T-cell (primary cell): Measurements from ENCODE around the gene CCDC88B. TPM values are rescaled to one million over a fixed set of nuclear protein-coding genes. Genes with fewer than 3 reads are reported as not detected.
A peak's percentile ranks its signal among the peaks of the same experiment; 100 is the strongest.

ENCODE experiments used
- ATAC-seq, 4 experiments: fragments of 200-7000 bp in 3 of 4; fragments of 150-1000 bp in 1 of 4; cut with Tn5 transposase; replicated peaks in 1 of 4; 1 replicate in 3 of 4; 2 replicates in 1 of 4; pipeline ENCODE4 v1.10.0; 2021; ENCODE audit warnings: moderate library complexity in 3 of 4, mild to moderate bottlenecking in 2 of 4, moderate number of reproducible peaks in 1 of 4
- CTCF ChIA-PET, 2 donors: fragments of 300-600 bp; sonication (Branson Sonifier 250); formaldehyde crosslinking; loops; one replicate each; lab custom pipeline; 2022; ENCODE audit warnings: antibody characterized with exemption in 2 of 2; lab: Charles Lee
- POLR2A ChIA-PET, 2 donors: fragments of 300-600 bp; sonication (Branson Sonifier 250); formaldehyde crosslinking; loops; one replicate each; lab custom pipeline; 2022; ENCODE audit warnings: antibody characterized with exemption in 2 of 2; lab: Charles Lee
- DNase-seq, 35 experiments: peaks; one replicate each; pipeline versions ENCODE4 v3.0.0 to v3.0.0-alpha.2; 2013 to 2023
- H3K27ac ChIP-seq: one replicate; pipeline ENCODE4 v1.5.1; 2013; ENCODE audit warnings: low read length
- H3K27me3 ChIP-seq, 2 experiments: replicated peaks in 1 of 2; 1 replicate in 1 of 2; 2 replicates in 1 of 2; pipeline versions ENCODE4 v1.6.1 to v1.7.0; 2013; ENCODE audit warnings: low read length in 1 of 2, mixed read lengths in 1 of 2; ENCODE audit not compliant: control insufficient read depth in 2 of 2, insufficient read depth in 2 of 2; ENCODE audit errors: extremely low read depth in 1 of 2
- H3K36me3 ChIP-seq, 2 donors: 1 replicate in 1 of 2; 2 replicates in 1 of 2; pipeline versions ENCODE4 v1.6.1 to v1.7.0; 2013; ENCODE audit warnings: low read length in 1 of 2; ENCODE audit not compliant: control insufficient read depth in 2 of 2, insufficient read depth in 1 of 2; ENCODE audit errors: extremely low read depth in 1 of 2
- H3K4me1 ChIP-seq, 2 experiments: 1 replicate in 1 of 2; 2 replicates in 1 of 2; pipeline versions ENCODE4 v1.6.1 to v1.7.0; 2013; ENCODE audit warnings: low read length in 2 of 2, mixed read lengths in 1 of 2; ENCODE audit not compliant: insufficient read depth in 2 of 2, control insufficient read depth in 1 of 2; ENCODE audit errors: extremely low read depth in 1 of 2
- H3K4me3 ChIP-seq, 2 donors: 1 replicate in 1 of 2; 2 replicates in 1 of 2; pipeline versions ENCODE4 v1.5.1 to v1.7.0; 2013; ENCODE audit warnings: mild to moderate bottlenecking in 2 of 2, low read length in 1 of 2, moderate library complexity in 1 of 2; ENCODE audit not compliant: control insufficient read depth in 1 of 2; ENCODE audit errors: extremely low read depth in 1 of 2
- H3K9me3 ChIP-seq: 2 replicates; pipeline ENCODE4 v1.7.0; 2013
- H3K27ac Mint-ChIP-seq, 2 donors: one replicate each; pipeline ENCODE4 v1.8.0; 2020 to 2021; ENCODE audit warnings: mild to moderate bottlenecking in 2 of 2, mixed read lengths in 2 of 2
- H3K27me3 Mint-ChIP-seq, 2 donors: one replicate each; pipeline ENCODE4 v1.8.0; 2021 to 2022; ENCODE audit warnings: mixed read lengths in 2 of 2
- H3K36me3 Mint-ChIP-seq: one replicate; pipeline ENCODE4 v1.8.0; 2021; ENCODE audit warnings: mixed read lengths
- H3K4me1 Mint-ChIP-seq, 3 donors: one replicate each; pipeline ENCODE4 v1.8.0; 2020 to 2022; ENCODE audit warnings: mixed read lengths in 3 of 3, mild to moderate bottlenecking in 1 of 3
- H3K4me3 Mint-ChIP-seq, 3 donors: one replicate each; pipeline ENCODE4 v1.8.0; 2020 to 2022; ENCODE audit warnings: mild to moderate bottlenecking in 3 of 3, mixed read lengths in 3 of 3, moderate library complexity in 3 of 3
- H3K9me3 Mint-ChIP-seq, 3 donors: one replicate each; pipeline ENCODE4 v1.8.0; 2020 to 2022; ENCODE audit warnings: mixed read lengths in 3 of 3
- WGBS: methylation state at CpG from one replicate; pipeline ENCODE4 v1.1.5; 2013; ENCODE audit warnings: missing lambda C conversion rate; ENCODE audit not compliant: insufficient coverage; 5-methylcytosine and 5-hydroxymethylcytosine counted together
- total RNA-seq, 35 experiments: library from RNA in 6 of 35; stranded (reverse) in 6 of 35; fragments of 120-200 nt in 1 of 35; gene quantifications; one replicate each; pipeline versions ENCODE4 v1.2.1 to v1.2.4 and lab custom pipeline; 2013 to 2026

CCDC88B gene
- total RNA-seq, result 100 to 1,000 TPM; 132 to 144 (median 133) TPM
- 96.1 TPM for total RNA-seq (2013)
- 163 to 371 (median 254) reads per million in 29 experiments for total RNA-seq (lab: John Stamatoyannopoulos, UW)

GRCh38 chr11:64339754-64340408, at the start of gene CCDC88B:
Gene CCDC88B (plus strand): TSS chr11:64340204. CDS start chr11:64340267, 63 bp downstream.
- Mint-ChIP-seq H3K4me3 (peak within 1 kb of the TSS; percentile 82 to 92 (median 83)), H3K27me3 (no peaks in the 10 kb centered on the region), H3K9me3 (no peaks in the 10 kb centered on the region), H3K27ac (peak within 1 kb of the TSS; percentile 94 to 95), H3K36me3 (peaks cover 15% of the 10 kb centered on the region), H3K4me1 (peaks cover 29 to 48% (median 43%) of the 10 kb centered on the region in 3 donors)
- WGBS, result 0% methylated on average over 10 of the region's 16 CpGs
- H3K4me1 ChIP-seq, result peaks cover 14 to 58% of the 10 kb centered on the region in 2 experiments
- H3K36me3 ChIP-seq, result peaks cover 8 to 52% of the 10 kb centered on the region in 2 donors
- POLR2A ChIA-PET, result interaction anchor here (0.5 to 1.9 kb wide), 3 partner anchors 22 to 1458 kb away, joined by 4 to 6 read pairs (median 4); partner anchors contain the start of genes PRDX5 (in 2 of the 2) and TRMT112 (in 1 of the 2)
- no peaks in the 10 kb centered on the region for H3K27me3 ChIP-seq
- DNase-seq, result peak; percentile 72 to 96 (median 90)
- peak within 1 kb of the TSS; percentile 72 for H3K4me3 ChIP-seq
- CTCF ChIA-PET, result interaction anchor here in 1 of 2 donors (1.0 kb wide), 2 partner anchors 22 to 349 kb away, joined by 3 to 14 read pairs; partner anchors contain the start of genes PRDX5 and TRMT112
- no peaks in the 10 kb centered on the region for H3K9me3 ChIP-seq
- peak within 1 kb of the TSS; percentile 89 for H3K27ac ChIP-seq
- ATAC-seq, result peak; percentile 91 to 93 (median 92)

GRCh38 chr11:64290352-64291261, 49.4 kb upstream of the CCDC88B start:
- Histone ChIP-seq H3K9me3 (no peaks in the 10 kb centered on the region), H3K27me3 (peaks cover 5 to 56% of the 10 kb centered on the region in 2 experiments), H3K36me3 (no peaks in the 10 kb centered on the region), H3K4me1 (peaks cover 4 to 26% of the 10 kb centered on the region in 2 experiments), H3K4me3 (no peak overlapping the region), H3K27ac (no peak overlapping the region)
- Mint-ChIP-seq H3K27me3 (peaks cover 29 to 36% of the 10 kb centered on the region in 2 donors), H3K4me3 (peak overlapping the region; percentile 57 to 73 (median 72)), H3K27ac (no peak overlapping the region), H3K36me3 (no peaks in the 10 kb centered on the region), H3K4me1 (peaks cover 13 to 20% (median 14%) of the 10 kb centered on the region in 3 donors), H3K9me3 (no peaks in the 10 kb centered on the region)
- POLR2A ChIA-PET, result no interaction called here
- ATAC-seq (no peak), DNase-seq (no peak)
- CTCF ChIA-PET, result no interaction called here
- WGBS, result 63% methylated on average over 9 of the region's 10 CpGs

- no peak for DNase-seq
- no peaks in the 10 kb centered on the region for H3K9me3 Mint-ChIP-seq
- ChIA-PET POLR2A (no interaction called here), CTCF (no interaction called here)
- Histone ChIP-seq H3K9me3 (no peaks in the 10 kb centered on the region), H3K36me3 (no peaks in the 10 kb centered on the region), H3K4me3 (peak within 1 kb of the TSS in 1 of 2 donors; percentile 50), H3K27ac (no peak within 1 kb of the TSS), H3K4me1 (peaks cover 4 to 21% of the 10 kb centered on the region in 2 experiments), H3K27me3 (peaks cover 8 to 61% of the 10 kb centered on the region in 2 experiments)
- ATAC-seq, result peak in 1 of 4 experiments; percentile 4
- H3K27me3 Mint-ChIP-seq, result peaks cover 36 to 43% of the 10 kb centered on the region in 2 donors
- H3K4me1 Mint-ChIP-seq, result peaks cover 11 to 18% (median 12%) of the 10 kb centered on the region in 3 donors
- WGBS, result 10% methylated on average over 43 of the region's 45 CpGs
- H3K4me3 Mint-ChIP-seq, result peak within 1 kb of the TSS; percentile 57 to 73 (median 72)
- no peak within 1 kb of the TSS for H3K27ac Mint-ChIP-seq
- H3K36me3 Mint-ChIP-seq, result no peaks in the 10 kb centered on the region
These were observed 48.7 kb upstream of the CCDC88B start, which contains the start of gene KCNK4 for GRCh38 chr11:64291262-64291751. Gene KCNK4 (plus strand): TSS chr11:64291302. CDS start chr11:64293019, 1,717 bp downstream.

GRCh38 chr11:64291752-64292459, 48.1 kb upstream of the CCDC88B start:
- H3K4me3 ChIP-seq, result peak overlapping the region; percentile 12 to 50
- no peaks in the 10 kb centered on the region for H3K36me3 ChIP-seq
- no peaks in the 10 kb centered on the region for H3K9me3 ChIP-seq
- ATAC-seq (peak; percentile 57 to 69 (median 68)), DNase-seq (peak in 1 of 35 experiments; percentile 47)
- ChIA-PET POLR2A (no interaction called here), CTCF (no interaction called here)
- H3K36me3 Mint-ChIP-seq, result no peaks in the 10 kb centered on the region
- H3K4me1 ChIP-seq, result peaks cover 4 to 15% of the 10 kb centered on the region in 2 experiments
- H3K4me3 Mint-ChIP-seq, result peak overlapping the region in 2 of 3 donors; percentile 31 to 69
- peaks cover 5 to 12% (median 6%) of the 10 kb centered on the region in 3 donors for H3K4me1 Mint-ChIP-seq
- H3K27me3 ChIP-seq, result peaks cover 12 to 67% of the 10 kb centered on the region in 2 experiments
- H3K27ac ChIP-seq, result no peak overlapping the region
- under 1% methylated on average over 92 of the region's 96 CpGs for WGBS
- no peaks in the 10 kb centered on the region for H3K9me3 Mint-ChIP-seq
- no peak overlapping the region for H3K27ac Mint-ChIP-seq
- peaks cover 36 to 49% of the 10 kb centered on the region in 2 donors for H3K27me3 Mint-ChIP-seq

GRCh38 chr11:64292460-64293254, 47.3 kb upstream of the CCDC88B start:
- 31% methylated on average over 25 of the region's 42 CpGs for WGBS
- H3K4me3 Mint-ChIP-seq, result peak overlapping the region in 2 of 3 donors; percentile 31 to 69
- ChIA-PET POLR2A (no interaction called here), CTCF (no interaction called here)
- no peak overlapping the region for H3K27ac ChIP-seq
- H3K4me1 ChIP-seq, result peaks cover 4 to 19% of the 10 kb centered on the region in 2 experiments
- H3K9me3 Mint-ChIP-seq, result no peaks in the 10 kb centered on the region
- H3K4me3 ChIP-seq, result peak overlapping the region; percentile 12 to 50
- peaks cover 14 to 74% of the 10 kb centered on the region in 2 experiments for H3K27me3 ChIP-seq
- H3K36me3 Mint-ChIP-seq, result no peaks in the 10 kb centered on the region
- no peak overlapping the region for H3K27ac Mint-ChIP-seq
- peaks cover 43 to 57% of the 10 kb centered on the region in 2 donors for H3K27me3 Mint-ChIP-seq
- H3K4me1 Mint-ChIP-seq, result peaks cover 9 to 15% (median 11%) of the 10 kb centered on the region in 3 donors
- no peaks in the 10 kb centered on the region for H3K36me3 ChIP-seq
- no peaks in the 10 kb centered on the region for H3K9me3 ChIP-seq
- ATAC-seq (peak in 2 of 4 experiments; percentile 15 to 20), DNase-seq (no peak)
